Activated CD8-positive, alpha-beta memory T cell treated with anti-CD3 and anti-CD28 coated beads, Interleukin-2, amount 50 U/mL, for 24 hours (primary cell): ENCODE results near the gene PARP8.

Experiments used
- DNase-seq: peaks from one replicate; pipeline ENCODE4 v3.0.0-alpha.2; 2020; ENCODE audit errors: extremely low read depth

Gene PARP8

GRCh38 chr5:50846261-50846660, 179.8 kb downstream of the PARP8 start:
- DNase-seq: no peak

GRCh38 chr5:50849554-50849953, 183.1 kb downstream of the PARP8 start:
- no peak for DNase-seq

- no peak for DNase-seq
Measured at GRCh38 chr5:50853151-50853550, 186.7 kb downstream of the PARP8 start.

- DNase-seq: no peak
Measured at GRCh38 chr5:50854082-50854481, 187.6 kb downstream of the PARP8 start.

GRCh38 chr5:50855001-50855400, 188.6 kb downstream of the PARP8 start:
- DNase-seq: no peak

GRCh38 chr5:50856401-50857119, 190.1 kb downstream of the PARP8 start:
- DNase-seq: no peak

GRCh38 chr5:50863534-50864170, 197.2 kb downstream of the PARP8 start:
- no peak for DNase-seq

GRCh38 chr5:50864466-50864865, 198.0 kb downstream of the PARP8 start:
- DNase-seq: no peak

- no peak for DNase-seq
Measured at GRCh38 chr5:50866415-50866814, 200.0 kb downstream of the PARP8 start.

- no peak for DNase-seq
Measured at GRCh38 chr5:50867140-50867539, 200.7 kb downstream of the PARP8 start.

GRCh38 chr5:50873595-50874277, 207.3 kb downstream of the PARP8 start:
- no peak for DNase-seq

- DNase-seq: no peak
Measured at GRCh38 chr5:50874306-50875001, 208.0 kb downstream of the PARP8 start.

- DNase-seq: no peak
Measured at GRCh38 chr5:50875002-50875344, 208.5 kb downstream of the PARP8 start.

GRCh38 chr5:50878470-50878869, 212.0 kb downstream of the PARP8 start:
- DNase-seq: no peak

GRCh38 chr5:50881407-50881806, 215.0 kb downstream of the PARP8 start:
- DNase-seq: no peak

- DNase-seq: no peak
Measured at GRCh38 chr5:50886657-50887345, 220.4 kb downstream of the PARP8 start.

GRCh38 chr5:50887889-50888633, 221.6 kb downstream of the PARP8 start:
- no peak for DNase-seq

GRCh38 chr5:50888751-50889150, 222.3 kb downstream of the PARP8 start:
- DNase-seq: no peak

- DNase-seq: no peak
Measured at GRCh38 chr5:50889790-50890189, 223.4 kb downstream of the PARP8 start.
